ENCODE measurements around the gene CEP295NL. TPM values are rescaled to one million over a fixed set of nuclear protein-coding genes. Genes with fewer than 3 reads are reported as not detected.

The CEP295NL gene
- total RNA-seq, 1 experiment from 2014 or later: 0.66 TPM

- no peak overlapping the region for H2AK5ac ChIP-seq (ENCODE audit: insufficient read length, low read length)
- Mint-ChIP-seq H3K4me1 (peaks cover 0 to 16% of the 10 kb centered on the region in 2 experiments; a peak in 1 of 4 replicates), H3K27ac (no peak overlapping the region), H3K27me3 (ENCODE audit: low read depth) (peaks cover 14% of the 10 kb centered on the region), H3K4me3 (no peak overlapping the region), H3K9me3 (no peaks in the 10 kb centered on the region; a peak in 1 of 5 replicates), H3K36me3 (ENCODE audit: insufficient read depth in 1 of 3, low read depth in 3 of 3) (no peaks in the 10 kb centered on the region)
- no peak overlapping the region for H3K14ac ChIP-seq (ENCODE audit: insufficient read depth, low read length)
- H3K23me2 ChIP-seq (ENCODE audit: insufficient read length, low read depth, low read length, poor library complexity, severe bottlenecking): no peaks in the 10 kb centered on the region
- no peaks in the 10 kb centered on the region for H3K79me1 ChIP-seq (ENCODE audit: insufficient read depth, low read depth, low read length, poor library complexity, severe bottlenecking)
- no peaks in the 10 kb centered on the region for H4K20me1 ChIP-seq (ENCODE audit: control insufficient read depth, insufficient read depth, insufficient read length)
- no peak overlapping the region for H3K23ac ChIP-seq (ENCODE audit: insufficient read length, low read depth, low read length)
- H2BK15ac ChIP-seq (ENCODE audit: low read depth, low read length): no peak overlapping the region
- no peak overlapping the region for H2BK12ac ChIP-seq (ENCODE audit: insufficient read length, low read depth, low read length)
- H3K18ac ChIP-seq (ENCODE audit: insufficient read length, low read depth, low read length): no peak overlapping the region
- H4K91ac ChIP-seq (ENCODE audit: insufficient read length, low read depth, low read length): no peak overlapping the region
- H4K8ac ChIP-seq (replicated peaks; ENCODE audit: insufficient read length, low read depth, low read length): no peak overlapping the region
- WGBS (ENCODE audit: extremely low coverage, insufficient read length, low lambda C conversion rate): no CpG with 5 or more reads among the region's 7 CpGs
- DNase-seq: no peak
- no peak overlapping the region for H3T11ph ChIP-seq (ENCODE audit: low read length)
- no peaks in the 10 kb centered on the region for H3K79me2 ChIP-seq (ENCODE audit: insufficient read depth, low read length)
- no peak overlapping the region for H2BK20ac ChIP-seq (ENCODE audit: low read depth, low read length, poor library complexity, severe bottlenecking)
- H3K27ac ChIP-seq (ENCODE audit: insufficient read length, low read depth, low read length): no peak overlapping the region
- H3K56ac ChIP-seq (ENCODE audit: insufficient read length, low read depth, low read length): no peak overlapping the region
- no peak overlapping the region for H2BK120ac ChIP-seq (ENCODE audit: low read depth, low read length, poor library complexity, severe bottlenecking)
- H3K9ac ChIP-seq (ENCODE audit: extremely low read depth, insufficient read length, low read length): no peak overlapping the region
- no peak overlapping the region for H3K4ac ChIP-seq (ENCODE audit: low read depth, low read length)
- H3K9me3 ChIP-seq (ENCODE audit: control insufficient read depth, low read depth, low read length): no peaks in the 10 kb centered on the region
- TF ChIP-seq CTCF (conservative IDR thresholded peaks at IDR 0.05): no peak
- no peaks in the 10 kb centered on the region for H3K4me1 ChIP-seq (ENCODE audit: insufficient read depth, low read length)
- H2BK5ac ChIP-seq (ENCODE audit: insufficient read length, low read length): no peak overlapping the region
- H3K4me2 ChIP-seq (ENCODE audit: insufficient read depth, insufficient read length, low read length): no peak overlapping the region
- no peak overlapping the region for H2AFZ ChIP-seq (ENCODE audit: low read length)
- no peaks in the 10 kb centered on the region for H3K27me3 ChIP-seq (ENCODE audit: insufficient read depth, low read length)
- H4K5ac ChIP-seq (ENCODE audit: insufficient read length, low read depth, low read length): no peak overlapping the region
These were observed 41.0 kb upstream of the CEP295NL start for GRCh38 chr17:78944026-78944425.

Measured in H9 (cell line).